Measurements from ENCODE around the gene GNA15.
"Not testable (repeated sequence)": the region's sequence is repeated elsewhere in the genome, so short reads cannot be mapped to it uniquely, and the experiment has no call there.

Gene GNA15

GRCh38 chr19:3196933-3197205, 61.0 kb downstream of the GNA15 start:
- Histone ChIP-seq H3K36me3 (ENCODE audit: control insufficient read depth, insufficient read depth, low read length) (peaks cover 46% of the 10 kb centered on the region), H3K9me3 (ENCODE audit: control insufficient read depth, insufficient read depth, low read depth, low read length) (no peaks in the 10 kb centered on the region), H3K4me1 (ENCODE audit: control insufficient read depth, insufficient read depth, low read length) (no peaks in the 10 kb centered on the region), H3K27ac (ENCODE audit: low read depth, low read length) (no peak overlapping the region), H3K9ac (ENCODE audit: low read length) (no peak overlapping the region), H3K27me3 (ENCODE audit: control insufficient read depth, insufficient read depth, low read length) (no peaks in the 10 kb centered on the region), H3K4me3 (ENCODE audit: low read depth, low read length) (no peak overlapping the region)

GRCh38 chr19:3198901-3199700, 63.3 kb downstream of the GNA15 start:
- Histone ChIP-seq H3K27me3 (ENCODE audit: control insufficient read depth, insufficient read depth, low read length) (no peaks in the 10 kb centered on the region), H3K36me3 (ENCODE audit: control insufficient read depth, insufficient read depth, low read length) (peaks cover 47% of the 10 kb centered on the region), H3K9ac (ENCODE audit: low read length) (no peak overlapping the region), H3K4me3 (ENCODE audit: low read depth, low read length) (no peak overlapping the region), H3K4me1 (ENCODE audit: control insufficient read depth, insufficient read depth, low read length) (no peaks in the 10 kb centered on the region), H3K27ac (ENCODE audit: low read depth, low read length) (no peak overlapping the region), H3K9me3 (ENCODE audit: control insufficient read depth, insufficient read depth, low read depth, low read length) (no peaks in the 10 kb centered on the region)

- H3K27me3 ChIP-seq (ENCODE audit: control insufficient read depth, insufficient read depth, low read length): no peaks in the 10 kb centered on the region
- peaks cover 62% of the 10 kb centered on the region for H3K36me3 ChIP-seq (ENCODE audit: control insufficient read depth, insufficient read depth, low read length)
- no peak overlapping the region for H3K27ac ChIP-seq (ENCODE audit: low read depth, low read length)
- no peaks in the 10 kb centered on the region for H3K9me3 ChIP-seq (ENCODE audit: control insufficient read depth, insufficient read depth, low read depth, low read length)
- H3K4me3 ChIP-seq (ENCODE audit: low read depth, low read length): no peak overlapping the region
- no peaks in the 10 kb centered on the region for H3K4me1 ChIP-seq (ENCODE audit: control insufficient read depth, insufficient read depth, low read length)
- no peak overlapping the region for H3K9ac ChIP-seq (ENCODE audit: low read length)
Measured at GRCh38 chr19:3201072-3201700, 65.4 kb downstream of the GNA15 start.

- peaks cover 62% of the 10 kb centered on the region for H3K36me3 ChIP-seq (ENCODE audit: control insufficient read depth, insufficient read depth, low read length)
- H3K4me3 ChIP-seq (ENCODE audit: low read depth, low read length): no peak overlapping the region
- no peaks in the 10 kb centered on the region for H3K27me3 ChIP-seq (ENCODE audit: control insufficient read depth, insufficient read depth, low read length)
- H3K9me3 ChIP-seq (ENCODE audit: control insufficient read depth, insufficient read depth, low read depth, low read length): no peaks in the 10 kb centered on the region
- H3K9ac ChIP-seq (ENCODE audit: low read length): no peak overlapping the region
- no peaks in the 10 kb centered on the region for H3K4me1 ChIP-seq (ENCODE audit: control insufficient read depth, insufficient read depth, low read length)
- H3K27ac ChIP-seq (ENCODE audit: low read depth, low read length): no peak overlapping the region
Measured at GRCh38 chr19:3201911-3202310, 66.1 kb downstream of the GNA15 start.

DNA sequence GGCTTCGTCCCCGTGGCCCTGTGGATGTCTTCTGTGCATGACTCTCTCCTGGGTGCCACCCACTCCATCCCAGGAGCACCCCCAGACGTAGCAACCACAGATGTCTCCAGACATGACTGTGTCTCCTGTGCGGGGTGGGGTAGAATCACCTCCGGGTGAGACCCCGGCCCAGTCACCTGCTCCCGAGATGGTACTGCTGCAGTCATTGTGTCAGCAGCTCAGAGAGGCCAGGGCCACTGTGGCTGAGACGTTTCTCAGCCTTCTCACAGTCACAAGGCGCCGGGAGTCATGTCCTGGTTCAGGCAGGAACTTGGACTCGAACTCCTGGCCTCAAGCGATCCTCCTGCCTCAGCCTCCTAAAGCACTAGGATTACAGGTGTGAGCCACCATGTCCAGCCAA, 66.5 kb downstream of the GNA15 start:
- Histone ChIP-seq H3K36me3 (ENCODE audit: control insufficient read depth, insufficient read depth, low read length) (peaks cover 65% of the 10 kb centered on the region), H3K27me3 (ENCODE audit: control insufficient read depth, insufficient read depth, low read length) (no peaks in the 10 kb centered on the region), H3K4me3 (ENCODE audit: low read depth, low read length) (no peak overlapping the region), H3K27ac (ENCODE audit: low read depth, low read length) (no peak overlapping the region), H3K9me3 (ENCODE audit: control insufficient read depth, insufficient read depth, low read depth, low read length) (no peaks in the 10 kb centered on the region), H3K4me1 (ENCODE audit: control insufficient read depth, insufficient read depth, low read length) (peaks cover 3% of the 10 kb centered on the region; the same call in 1 of the 2 replicates), H3K9ac (ENCODE audit: low read length) (no peak overlapping the region)

DNA sequence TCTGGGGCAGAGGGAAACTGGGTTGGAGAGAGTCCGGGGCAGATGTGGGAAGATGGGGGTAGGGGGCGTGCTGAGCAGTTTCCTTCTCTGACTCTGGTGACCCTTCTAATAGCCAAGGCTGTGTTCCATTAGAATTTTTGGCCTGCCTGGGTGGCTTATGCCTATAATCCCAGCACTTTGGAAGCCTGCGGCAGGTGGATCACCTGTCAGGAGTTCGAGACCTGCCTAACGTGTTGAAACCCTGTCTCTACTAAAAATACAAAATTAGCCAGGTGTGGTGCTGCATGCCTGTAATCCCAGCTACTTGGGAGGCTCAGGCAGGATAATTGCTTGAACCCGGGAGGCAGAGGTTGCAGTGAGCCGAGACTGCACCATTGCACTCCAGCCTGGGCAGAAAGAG, 67.1 kb downstream of the GNA15 start:
- H3K9ac ChIP-seq (ENCODE audit: low read length); H3K27ac ChIP-seq (ENCODE audit: low read depth, low read length); H3K27me3 ChIP-seq (ENCODE audit: control insufficient read depth, insufficient read depth, low read length); H3K9me3 ChIP-seq (ENCODE audit: control insufficient read depth, insufficient read depth, low read depth, low read length); H3K4me3 ChIP-seq (ENCODE audit: low read depth, low read length); H3K4me1 ChIP-seq (ENCODE audit: control insufficient read depth, insufficient read depth, low read length): not testable (repeated sequence)
- peaks cover 71% of the 10 kb centered on the region for H3K36me3 ChIP-seq (ENCODE audit: control insufficient read depth, insufficient read depth, low read length)

DNA sequence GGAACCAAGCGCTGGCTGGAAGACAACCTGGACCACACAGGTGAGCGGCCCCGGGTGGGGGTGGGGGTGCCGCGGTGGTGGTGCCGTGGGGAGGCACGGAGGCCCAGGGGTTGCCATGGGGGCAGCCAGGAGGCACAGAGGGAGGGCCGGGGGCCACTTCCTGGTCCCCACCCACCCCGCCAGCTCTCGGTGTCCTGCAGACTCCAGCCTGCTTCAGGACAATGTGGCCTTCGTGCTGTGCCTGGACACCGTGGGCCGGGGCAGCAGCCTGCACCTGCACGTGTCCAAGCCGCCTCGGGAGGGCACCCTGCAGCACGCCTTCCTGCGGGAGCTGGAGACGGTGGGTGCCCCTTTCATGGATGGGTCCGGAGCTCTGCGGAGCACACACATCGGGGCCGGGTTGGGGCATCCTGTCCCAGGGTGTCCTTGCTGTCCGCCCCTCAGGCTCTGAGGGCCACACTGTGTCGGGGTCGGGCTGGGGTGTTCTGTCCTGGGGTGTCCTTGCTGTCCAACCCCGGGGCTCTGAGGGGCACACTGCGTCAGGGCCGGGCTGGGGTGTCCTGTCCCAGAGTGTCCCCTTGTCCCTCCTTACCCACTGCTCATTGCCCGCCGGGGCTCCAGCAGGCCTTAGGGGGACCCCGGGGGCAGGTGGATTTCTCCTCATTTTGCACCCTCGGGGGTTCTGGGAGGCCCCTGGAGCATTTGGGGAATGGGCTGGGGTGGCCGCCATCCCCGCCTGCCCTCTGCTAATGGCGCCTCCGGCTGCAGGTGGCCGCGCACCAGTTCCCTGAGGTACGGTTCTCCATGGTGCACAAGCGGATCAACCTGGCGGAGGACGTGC, 68.2 kb downstream of the GNA15 start:
- Histone ChIP-seq H3K9ac (ENCODE audit: low read length) (no peak overlapping the region), H3K4me1 (ENCODE audit: control insufficient read depth, insufficient read depth, low read length) (peaks cover 6% of the 10 kb centered on the region; the same call in 1 of the 2 replicates), H3K27ac (ENCODE audit: low read depth, low read length) (no peak overlapping the region), H3K27me3 (ENCODE audit: control insufficient read depth, insufficient read depth, low read length) (no peaks in the 10 kb centered on the region), H3K4me3 (ENCODE audit: low read depth, low read length) (no peak overlapping the region), H3K9me3 (ENCODE audit: control insufficient read depth, insufficient read depth, low read depth, low read length) (no peaks in the 10 kb centered on the region), H3K36me3 (ENCODE audit: control insufficient read depth, insufficient read depth, low read length) (peaks cover 77% of the 10 kb centered on the region)

- peaks cover 76% of the 10 kb centered on the region for H3K36me3 ChIP-seq (ENCODE audit: control insufficient read depth, insufficient read depth, low read length)
- H3K27me3 ChIP-seq (ENCODE audit: control insufficient read depth, insufficient read depth, low read length): no peaks in the 10 kb centered on the region
- no peak overlapping the region for H3K27ac ChIP-seq (ENCODE audit: low read depth, low read length)
- H3K4me1 ChIP-seq (ENCODE audit: control insufficient read depth, insufficient read depth, low read length): peaks cover 6% of the 10 kb centered on the region; the same call in 1 of the 2 replicates
- no peak overlapping the region for H3K9ac ChIP-seq (ENCODE audit: low read length)
- H3K9me3 ChIP-seq (ENCODE audit: control insufficient read depth, insufficient read depth, low read depth, low read length): no peaks in the 10 kb centered on the region
- H3K4me3 ChIP-seq (ENCODE audit: low read depth, low read length): no peak overlapping the region
Measured at GRCh38 chr19:3204646-3205275, 68.9 kb downstream of the GNA15 start.

GRCh38 chr19:3206216-3206953, 70.6 kb downstream of the GNA15 start:
- no peaks in the 10 kb centered on the region for H3K27me3 ChIP-seq (ENCODE audit: control insufficient read depth, insufficient read depth, low read length)
- H3K4me1 ChIP-seq (ENCODE audit: control insufficient read depth, insufficient read depth, low read length): peaks cover 11% of the 10 kb centered on the region
- no peak overlapping the region for H3K9ac ChIP-seq (ENCODE audit: low read length)
- peaks cover 68% of the 10 kb centered on the region for H3K36me3 ChIP-seq (ENCODE audit: control insufficient read depth, insufficient read depth, low read length)
- H3K9me3 ChIP-seq (ENCODE audit: control insufficient read depth, insufficient read depth, low read depth, low read length): no peaks in the 10 kb centered on the region
- no peak overlapping the region for H3K27ac ChIP-seq (ENCODE audit: low read depth, low read length)
- H3K4me3 ChIP-seq (ENCODE audit: low read depth, low read length): no peak overlapping the region

DNA sequence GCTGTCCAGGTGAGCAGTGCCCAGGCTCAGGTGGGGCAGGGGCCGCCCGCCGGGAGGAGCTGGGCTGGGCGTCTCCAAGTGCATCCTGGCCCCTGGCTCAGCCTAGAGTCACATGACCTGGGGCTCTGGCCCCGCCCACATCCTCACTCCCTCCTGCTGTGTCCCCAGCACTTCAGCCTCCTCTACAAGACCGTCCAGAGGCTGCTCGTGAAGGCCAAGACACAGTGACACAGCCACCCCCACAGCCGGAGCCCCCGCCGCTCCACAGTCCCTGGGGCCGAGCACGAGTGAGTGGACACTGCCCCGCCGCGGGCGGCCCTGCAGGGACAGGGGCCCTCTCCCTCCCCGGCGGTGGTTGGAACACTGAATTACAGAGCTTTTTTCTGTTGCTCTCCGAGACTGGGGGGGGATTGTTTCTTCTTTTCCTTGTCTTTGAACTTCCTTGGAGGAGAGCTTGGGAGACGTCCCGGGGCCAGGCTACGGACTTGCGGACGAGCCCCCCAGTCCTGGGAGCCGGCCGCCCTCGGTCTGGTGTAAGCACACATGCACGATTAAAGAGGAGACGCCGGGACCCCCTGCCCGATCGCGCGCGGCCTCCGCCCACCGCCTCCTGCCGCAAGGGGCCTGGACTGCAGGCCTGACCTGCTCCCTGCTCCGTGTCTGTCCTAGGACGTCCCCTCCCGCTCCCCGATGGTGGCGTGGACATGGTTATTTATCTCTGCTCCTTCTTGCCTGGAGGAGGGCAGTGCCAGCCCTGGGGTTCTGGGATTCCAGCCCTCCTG, 71.8 kb downstream of the GNA15 start:
- Histone ChIP-seq H3K27ac (ENCODE audit: low read depth, low read length) (no peak overlapping the region), H3K9me3 (ENCODE audit: control insufficient read depth, insufficient read depth, low read depth, low read length) (no peaks in the 10 kb centered on the region), H3K27me3 (ENCODE audit: control insufficient read depth, insufficient read depth, low read length) (no peaks in the 10 kb centered on the region), H3K36me3 (ENCODE audit: control insufficient read depth, insufficient read depth, low read length) (peaks cover 60% of the 10 kb centered on the region), H3K4me3 (ENCODE audit: low read depth, low read length) (no peak overlapping the region), H3K9ac (ENCODE audit: low read length) (no peak overlapping the region), H3K4me1 (ENCODE audit: control insufficient read depth, insufficient read depth, low read length) (peaks cover 11% of the 10 kb centered on the region)
